Immature natural killer cell (primary cell): ENCODE measurements around the gene CCL19. TPM values are rescaled to one million over a fixed set of nuclear protein-coding genes. Genes with fewer than 3 reads are reported as not detected.
"Not testable (repeated sequence)": the region's sequence is repeated elsewhere in the genome, so short reads cannot be mapped to it uniquely, and the experiment has no call there.

Experiments
- DNase-seq, 3 donors: peaks; one replicate each; pipeline ENCODE4 v3.0.0; 2022; ENCODE audit warnings: mixed read lengths in 1 of 3
- H3K27ac Mint-ChIP-seq, 6 donors: one replicate each; pipeline ENCODE4 v1.8.0; 2020; ENCODE audit warnings: mixed read lengths in 6 of 6, mild to moderate bottlenecking in 5 of 6, inconsistent platforms in 4 of 6, moderate library complexity in 3 of 6
- H3K27me3 Mint-ChIP-seq, 3 donors: one replicate each; pipeline ENCODE4 v1.8.0; 2020 to 2021; ENCODE audit warnings: low read depth in 3 of 3, mild to moderate bottlenecking in 3 of 3, mixed read lengths in 3 of 3, moderate library complexity in 3 of 3, inconsistent platforms in 1 of 3
- H3K36me3 Mint-ChIP-seq, 3 donors: one replicate each; pipeline ENCODE4 v1.8.0; 2020; ENCODE audit warnings: mixed read lengths in 3 of 3, inconsistent platforms in 2 of 3, mild to moderate bottlenecking in 2 of 3
- H3K4me1 Mint-ChIP-seq, 2 donors: one replicate each; pipeline ENCODE4 v1.8.0; 2020; ENCODE audit warnings: inconsistent platforms in 2 of 2, mild to moderate bottlenecking in 2 of 2, mixed read lengths in 2 of 2, moderate library complexity in 1 of 2
- H3K4me3 Mint-ChIP-seq, 5 donors: one replicate each; pipeline ENCODE4 v1.8.0; 2020; ENCODE audit warnings: mild to moderate bottlenecking in 5 of 5, mixed read lengths in 5 of 5, inconsistent platforms in 3 of 5, moderate library complexity in 3 of 5
- H3K9me3 Mint-ChIP-seq, 6 donors: one replicate each; pipeline ENCODE4 v1.8.0; 2020; ENCODE audit warnings: mild to moderate bottlenecking in 6 of 6, mixed read lengths in 6 of 6, inconsistent platforms in 4 of 6, moderate library complexity in 3 of 6
- polyA plus RNA-seq, 3 donors: library from polyadenylated mRNA; unstranded; fragments of 300-500 nt; fragmentation: Illumina TruSeq; gene quantifications; one replicate each; pipeline ENCODE4 v1.2.3, GENCODE V29; 2021

Gene CCL19
- not detected for polyA plus RNA-seq

- H3K4me1 Mint-ChIP-seq: no peaks in the 10 kb centered on the region
- no peak within 1 kb of the TSS for H3K4me3 Mint-ChIP-seq
- H3K9me3 Mint-ChIP-seq: no peaks in the 10 kb centered on the region
- no peaks in the 10 kb centered on the region for H3K36me3 Mint-ChIP-seq
- peaks cover 0 to 4% (median 0%) of the 10 kb centered on the region in 3 donors for H3K27me3 Mint-ChIP-seq
- no peak for DNase-seq
- no peak within 1 kb of the TSS for H3K27ac Mint-ChIP-seq
These were observed at the start of gene CCL19 for GRCh38 chr9:34690983-34691935. TSS of gene CCL19 (minus strand) at chr9:34691276. CDS start at chr9:34691139, 137 bp downstream.

- H3K4me1 Mint-ChIP-seq, H3K4me3 Mint-ChIP-seq, H3K9me3 Mint-ChIP-seq, H3K27ac Mint-ChIP-seq, H3K36me3 Mint-ChIP-seq, DNase-seq: not testable (repeated sequence)
- peaks cover 0 to 17% (median 5%) of the 10 kb centered on the region in 3 donors for H3K27me3 Mint-ChIP-seq
These were observed 49.1 kb upstream of the CCL19 start for GRCh38 chr9:34740176-34740575.

- Mint-ChIP-seq H3K4me1 (no peaks in the 10 kb centered on the region), H3K4me3 (no peak overlapping the region), H3K9me3 (no peaks in the 10 kb centered on the region), H3K27me3 (peaks cover 0 to 13% (median 0%) of the 10 kb centered on the region in 3 donors), H3K27ac (no peak overlapping the region), H3K36me3 (no peaks in the 10 kb centered on the region)
- DNase-seq: no peak
These were observed 46.7 kb upstream of the CCL19 start for GRCh38 chr9:34737677-34738260.

- peaks cover 0 to 8% (median 3%) of the 10 kb centered on the region in 3 donors for H3K27me3 Mint-ChIP-seq
- H3K4me3 Mint-ChIP-seq: no peak overlapping the region
- H3K9me3 Mint-ChIP-seq: no peaks in the 10 kb centered on the region
- no peaks in the 10 kb centered on the region for H3K36me3 Mint-ChIP-seq
- no peak for DNase-seq
- H3K27ac Mint-ChIP-seq: no peak overlapping the region
- no peaks in the 10 kb centered on the region for H3K4me1 Mint-ChIP-seq
These were observed 43.6 kb upstream of the CCL19 start for GRCh38 chr9:34734720-34735119.

- H3K36me3 Mint-ChIP-seq: no peaks in the 10 kb centered on the region
- H3K4me3 Mint-ChIP-seq: no peak overlapping the region
These were observed 41.8 kb upstream of the CCL19 start for GRCh38 chr9:34732886-34733285.

GRCh38 chr9:34732478-34732877, 41.4 kb upstream of the CCL19 start:
- Mint-ChIP-seq H3K4me3 (no peak overlapping the region), H3K36me3 (no peaks in the 10 kb centered on the region), H3K4me1 (no peaks in the 10 kb centered on the region), H3K9me3 (no peaks in the 10 kb centered on the region), H3K27ac (no peak overlapping the region), H3K27me3 (peaks cover 0 to 4% (median 3%) of the 10 kb centered on the region in 3 donors)
- no peak for DNase-seq

More at GRCh38 chr9:34732886-34733285, 41.8 kb upstream of the CCL19 start:
- H3K27ac Mint-ChIP-seq: no peak overlapping the region
- no peaks in the 10 kb centered on the region for H3K4me1 Mint-ChIP-seq
- peaks cover 0 to 4% (median 3%) of the 10 kb centered on the region in 3 donors for H3K27me3 Mint-ChIP-seq
- H3K9me3 Mint-ChIP-seq: no peaks in the 10 kb centered on the region
- DNase-seq: no peak

- Mint-ChIP-seq H3K4me3 (no peak overlapping the region), H3K27ac (no peak overlapping the region), H3K4me1 (no peaks in the 10 kb centered on the region), H3K9me3 (no peaks in the 10 kb centered on the region), H3K27me3 (peaks cover 1 to 3% (median 2%) of the 10 kb centered on the region in 3 donors), H3K36me3 (no peaks in the 10 kb centered on the region)
- no peak for DNase-seq
These were observed 32.1 kb upstream of the CCL19 start for GRCh38 chr9:34723141-34723540.

- H3K9me3 Mint-ChIP-seq, DNase-seq, H3K36me3 Mint-ChIP-seq, H3K27ac Mint-ChIP-seq, H3K4me3 Mint-ChIP-seq, H3K4me1 Mint-ChIP-seq: not testable (repeated sequence)
- peaks cover 4 to 11% (median 5%) of the 10 kb centered on the region in 3 donors for H3K27me3 Mint-ChIP-seq
These were observed 28.6 kb upstream of the CCL19 start for GRCh38 chr9:34719769-34720025.

GRCh38 chr9:34719021-34719768, 28.1 kb upstream of the CCL19 start:
- no peaks in the 10 kb centered on the region for H3K36me3 Mint-ChIP-seq

GRCh38 chr9:34717996-34718614, 27.0 kb upstream of the CCL19 start:
- H3K4me1 Mint-ChIP-seq: no peaks in the 10 kb centered on the region
- H3K4me3 Mint-ChIP-seq: no peak overlapping the region
- DNase-seq: no peak
- H3K9me3 Mint-ChIP-seq: no peaks in the 10 kb centered on the region
- no peaks in the 10 kb centered on the region for H3K36me3 Mint-ChIP-seq
- H3K27ac Mint-ChIP-seq: no peak overlapping the region
- peaks cover 5 to 16% (median 8%) of the 10 kb centered on the region in 3 donors for H3K27me3 Mint-ChIP-seq

More at GRCh38 chr9:34719021-34719768, 28.1 kb upstream of the CCL19 start:
- no peaks in the 10 kb centered on the region for H3K9me3 Mint-ChIP-seq
- no peak overlapping the region for H3K4me3 Mint-ChIP-seq
- DNase-seq: no peak
- H3K27me3 Mint-ChIP-seq: peaks cover 5 to 14% (median 5%) of the 10 kb centered on the region in 3 donors
- H3K27ac Mint-ChIP-seq: no peak overlapping the region
- no peaks in the 10 kb centered on the region for H3K4me1 Mint-ChIP-seq

- no peak for DNase-seq
- H3K36me3 Mint-ChIP-seq: no peaks in the 10 kb centered on the region
- H3K4me1 Mint-ChIP-seq: no peaks in the 10 kb centered on the region
- H3K27ac Mint-ChIP-seq: no peak overlapping the region
- H3K9me3 Mint-ChIP-seq: no peaks in the 10 kb centered on the region
- no peak overlapping the region for H3K4me3 Mint-ChIP-seq
- H3K27me3 Mint-ChIP-seq: peaks cover 8 to 18% (median 8%) of the 10 kb centered on the region in 3 donors
These were observed 25.6 kb upstream of the CCL19 start for GRCh38 chr9:34716711-34717110.

GRCh38 chr9:34715639-34716215, 24.7 kb upstream of the CCL19 start:
- no peaks in the 10 kb centered on the region for H3K9me3 Mint-ChIP-seq
- no peaks in the 10 kb centered on the region for H3K36me3 Mint-ChIP-seq
- H3K27me3 Mint-ChIP-seq: peaks cover 7 to 17% (median 8%) of the 10 kb centered on the region in 3 donors
- no peaks in the 10 kb centered on the region for H3K4me1 Mint-ChIP-seq
- DNase-seq: no peak
- H3K4me3 Mint-ChIP-seq: no peak overlapping the region
- no peak overlapping the region for H3K27ac Mint-ChIP-seq

- Mint-ChIP-seq H3K9me3 (no peaks in the 10 kb centered on the region), H3K4me3 (no peak overlapping the region), H3K27me3 (peaks cover 7 to 17% (median 8%) of the 10 kb centered on the region in 3 donors), H3K4me1 (no peaks in the 10 kb centered on the region), H3K27ac (no peak overlapping the region), H3K36me3 (no peaks in the 10 kb centered on the region)
- no peak for DNase-seq
These were observed 22.9 kb upstream of the CCL19 start for GRCh38 chr9:34714007-34714406.
